H9 (cell line): ENCODE results near the gene FBXO42. TPM values are rescaled to one million over a fixed set of nuclear protein-coding genes. Genes with fewer than 3 reads are reported as not detected.
"Not testable (repeated sequence)": the region's sequence is repeated elsewhere in the genome, so short reads cannot be mapped to it uniquely, and the experiment has no call there.

ENCODE experiments used
- DNase-seq: peaks from one replicate; pipeline ENCODE4 v3.0.0-alpha.2; 2017
- H2AFZ ChIP-seq: one replicate; pipeline ENCODE4 v1.6.1; 2013; ENCODE audit warnings: mild to moderate bottlenecking, low read length, control low read depth, moderate library complexity
- H2AK5ac ChIP-seq: 2 replicates; pipeline ENCODE4 v1.6.1; 2013; ENCODE audit warnings: low read length, control low read depth, mixed read lengths; ENCODE audit not compliant: insufficient read length
- H2BK120ac ChIP-seq: one replicate; pipeline ENCODE4 v1.6.1; 2013; ENCODE audit warnings: low read depth, mild to moderate bottlenecking, low read length, control low read depth, inconsistent platforms; ENCODE audit not compliant: poor library complexity, severe bottlenecking
- H2BK12ac ChIP-seq: 2 replicates; pipeline ENCODE4 v1.6.1; 2013; ENCODE audit warnings: low read length, control low read depth, mixed read lengths, low read depth; ENCODE audit not compliant: insufficient read length
- H2BK15ac ChIP-seq: 2 replicates; pipeline ENCODE4 v1.6.1; 2013; ENCODE audit warnings: low read depth, low read length, control low read depth
- H2BK20ac ChIP-seq: one replicate; pipeline ENCODE4 v1.6.1; 2013; ENCODE audit warnings: low read depth, mild to moderate bottlenecking, low read length, control low read depth, inconsistent platforms; ENCODE audit not compliant: poor library complexity, severe bottlenecking
- H2BK5ac ChIP-seq: 2 replicates; pipeline ENCODE4 v1.6.1; 2013; ENCODE audit warnings: low read length, control low read depth, mixed read lengths; ENCODE audit not compliant: insufficient read length
- H3K14ac ChIP-seq: 2 replicates; pipeline ENCODE4 v1.6.1; 2013; ENCODE audit warnings: low read length, control low read depth; ENCODE audit not compliant: insufficient read depth
- H3K18ac ChIP-seq: 2 replicates; pipeline ENCODE4 v1.6.1; 2013; ENCODE audit warnings: low read depth, mild to moderate bottlenecking, mixed read lengths, low read length, control low read depth; ENCODE audit not compliant: insufficient read length
- H3K23ac ChIP-seq: 2 replicates; pipeline ENCODE4 v1.6.1; 2013; ENCODE audit warnings: low read length, control low read depth, mixed read lengths, low read depth; ENCODE audit not compliant: insufficient read length
- H3K23me2 ChIP-seq: 2 replicates; pipeline ENCODE4 v1.6.1; 2013; ENCODE audit warnings: low read depth, mild to moderate bottlenecking, mixed read lengths, low read length, control low read depth; ENCODE audit not compliant: insufficient read length, poor library complexity, severe bottlenecking
- H3K27ac ChIP-seq: 2 replicates; pipeline ENCODE4 v1.5.1; 2013; ENCODE audit warnings: low read length, control low read depth, mixed read lengths, low read depth; ENCODE audit not compliant: insufficient read length
- H3K27me3 ChIP-seq: 2 replicates; pipeline ENCODE4 v1.6.1; 2013; ENCODE audit warnings: low read length, control low read depth, inconsistent platforms; ENCODE audit not compliant: insufficient read depth
- H3K4ac ChIP-seq: 2 replicates; pipeline ENCODE4 v1.6.1; 2013; ENCODE audit warnings: low read depth, mild to moderate bottlenecking, control low read depth, inconsistent platforms, low read length, moderate library complexity
- H3K4me1 ChIP-seq: 2 replicates; pipeline ENCODE4 v1.6.1; 2013; ENCODE audit warnings: low read length, control low read depth, inconsistent platforms; ENCODE audit not compliant: insufficient read depth
- H3K4me2 ChIP-seq: 2 replicates; pipeline ENCODE4 v1.6.1; 2013; ENCODE audit warnings: low read length, control low read depth, mixed read lengths; ENCODE audit not compliant: insufficient read length, insufficient read depth
- H3K56ac ChIP-seq: 2 replicates; pipeline ENCODE4 v1.6.1; 2013; ENCODE audit warnings: low read depth, mild to moderate bottlenecking, mixed read lengths, low read length, control low read depth; ENCODE audit not compliant: insufficient read length
- H3K79me1 ChIP-seq: 2 replicates; pipeline ENCODE4 v1.6.1; 2013; ENCODE audit warnings: low read depth, mild to moderate bottlenecking, moderate library complexity, low read length, control low read depth, inconsistent platforms; ENCODE audit not compliant: insufficient read depth, poor library complexity, severe bottlenecking
- H3K79me2 ChIP-seq: 2 replicates; pipeline ENCODE4 v1.6.1; 2013; ENCODE audit warnings: low read length, control low read depth, inconsistent platforms; ENCODE audit not compliant: insufficient read depth
- H3K9ac ChIP-seq: 2 replicates; pipeline ENCODE4 v1.6.1; 2013; ENCODE audit warnings: low read length, control low read depth, mixed read lengths; ENCODE audit not compliant: insufficient read length; ENCODE audit errors: extremely low read depth
- H3K9me3 ChIP-seq: one replicate; pipeline ENCODE4 v1.6.1; 2013; ENCODE audit warnings: low read depth, low read length, inconsistent platforms; ENCODE audit not compliant: control insufficient read depth
- H3T11ph ChIP-seq: one replicate; pipeline ENCODE4 v1.6.1; 2013; ENCODE audit warnings: mild to moderate bottlenecking, low read length, control low read depth, inconsistent platforms
- H4K20me1 ChIP-seq: one replicate; pipeline ENCODE4 v1.6.1; 2013; ENCODE audit not compliant: control insufficient read depth, insufficient read length, insufficient read depth
- H4K5ac ChIP-seq: 2 replicates; pipeline ENCODE4 v1.6.1; 2013; ENCODE audit warnings: low read depth, mild to moderate bottlenecking, mixed read lengths, low read length, control low read depth; ENCODE audit not compliant: insufficient read length
- H4K8ac ChIP-seq: replicated peaks from 2 replicates; pipeline ENCODE4 v1.6.1; 2013; ENCODE audit warnings: low read length, control low read depth, mixed read lengths, low read depth; ENCODE audit not compliant: insufficient read length
- H4K91ac ChIP-seq: 2 replicates; pipeline ENCODE4 v1.6.1; 2013; ENCODE audit warnings: low read depth, mild to moderate bottlenecking, moderate library complexity, mixed read lengths, low read length, control low read depth; ENCODE audit not compliant: insufficient read length
- H3K27ac Mint-ChIP-seq, 3 experiments: 2 replicates in 2 of 3; 3 replicates in 1 of 3; pipeline ENCODE4 v1.8.0; 2020 to 2021; ENCODE audit warnings: mixed read lengths in 3 of 3, mild to moderate bottlenecking in 1 of 3, moderate library complexity in 1 of 3
- H3K27me3 Mint-ChIP-seq: 2 replicates; pipeline ENCODE4 v1.8.0; 2021; ENCODE audit warnings: low read depth, mild to moderate bottlenecking, moderate library complexity, mixed read lengths
- H3K36me3 Mint-ChIP-seq, 3 experiments: 2 replicates in 2 of 3; 3 replicates in 1 of 3; pipeline ENCODE4 v1.8.0; 2020 to 2021; ENCODE audit warnings: low read depth in 3 of 3, mixed read lengths in 3 of 3; ENCODE audit not compliant: insufficient read depth in 1 of 3
- H3K4me1 Mint-ChIP-seq, 2 experiments: 2 replicates each; pipeline ENCODE4 v1.8.0; 2020; ENCODE audit warnings: mixed read lengths in 2 of 2
- H3K4me3 Mint-ChIP-seq, 2 experiments: 2 replicates in 1 of 2; 3 replicates in 1 of 2; pipeline ENCODE4 v1.8.0; 2020 to 2021; ENCODE audit warnings: mild to moderate bottlenecking in 2 of 2, mixed read lengths in 2 of 2, moderate library complexity in 1 of 2
- H3K9me3 Mint-ChIP-seq, 2 experiments: 2 replicates in 1 of 2; 3 replicates in 1 of 2; pipeline ENCODE4 v1.8.0; 2020; ENCODE audit warnings: mild to moderate bottlenecking in 2 of 2, mixed read lengths in 2 of 2, moderate library complexity in 1 of 2
- WGBS: extraction: QIAGEN DNeasy Blood & Tissue Kit; methylation state at CpG from one replicate; pipeline ENCODE4 v1.1.7; 2013; ENCODE audit warnings: missing lambda C conversion rate, low lambda C conversion rate, mixed read lengths; ENCODE audit not compliant: insufficient read length; ENCODE audit errors: extremely low coverage; 5-methylcytosine and 5-hydroxymethylcytosine counted together
- total RNA-seq: library from RNA; stranded (reverse); gene quantifications from 2 replicates; pipeline ENCODE4 v1.2.1, GENCODE V29; 2021

Gene FBXO42
- total RNA-seq, 1 experiment from 2014 or later, result 17.4 TPM

GRCh38 chr1:16213544-16213943, 138.7 kb downstream of the FBXO42 start:
- not testable (repeated sequence) for H2BK120ac ChIP-seq, H3K27me3 ChIP-seq, H4K91ac ChIP-seq, H3K4ac ChIP-seq, H2BK20ac ChIP-seq, H3K14ac ChIP-seq, H3K18ac ChIP-seq, H4K8ac ChIP-seq, H3K9ac ChIP-seq, H3K23ac ChIP-seq, DNase-seq, H4K5ac ChIP-seq, H4K20me1 ChIP-seq, H3K79me2 ChIP-seq, H2AFZ ChIP-seq, H3K9me3 ChIP-seq, H3K79me1 ChIP-seq, H3K36me3 Mint-ChIP-seq, H2BK5ac ChIP-seq, H3T11ph ChIP-seq, H3K4me2 ChIP-seq, H3K27ac Mint-ChIP-seq, H2BK12ac ChIP-seq, H2BK15ac ChIP-seq, H2AK5ac ChIP-seq, H3K27ac ChIP-seq, H3K9me3 Mint-ChIP-seq, H3K56ac ChIP-seq
- H3K23me2 ChIP-seq, result peaks cover 24% of the 10 kb centered on the region
- H3K4me1 Mint-ChIP-seq, result peaks cover 48 to 49% of the 10 kb centered on the region in 2 experiments
- H3K4me1 ChIP-seq, result peaks cover 12% of the 10 kb centered on the region; the same call in 1 of the 2 replicates
- 0 out of 5 replicates have a peak overlapping the region, but pooled peaks of 1 of the 2 experiments have one; percentile 28 for H3K4me3 Mint-ChIP-seq
- no CpG with 5 or more reads among the region's 3 CpGs for WGBS
- peaks cover 18% of the 10 kb centered on the region for H3K27me3 Mint-ChIP-seq
